Jurkat, Clone E6-1 (cell line): ENCODE measurements around the gene KCNT1.

ENCODE experiments used
- DNase-seq: peaks from one replicate; pipeline ENCODE4 v3.0.0-alpha.2; 2011; ENCODE audit warnings: low read depth, low spot score
- H3K4me3 ChIP-seq: 2 replicates; pipeline ENCODE4 v1.5.1; 2011; ENCODE audit warnings: mild to moderate bottlenecking, low read length, control low read depth, moderate library complexity

The KCNT1 gene

GRCh38 chr9:135821116-135821515 is 119.1 kb downstream of the KCNT1 start:
- no peak for DNase-seq
- H3K4me3 ChIP-seq, result no peak overlapping the region

GRCh38 chr9:135821733-135822373 is 119.9 kb downstream of the KCNT1 start:
- H3K4me3 ChIP-seq, result no peak overlapping the region
- no peak for DNase-seq

GRCh38 chr9:135822374-135822755 is 120.4 kb downstream of the KCNT1 start:
- no peak for DNase-seq
- no peak overlapping the region for H3K4me3 ChIP-seq

- H3K4me3 ChIP-seq, result no peak overlapping the region
- DNase-seq, result no peak
Observed at GRCh38 chr9:135823036-135823435, 121.1 kb downstream of the KCNT1 start.

GRCh38 chr9:135825435-135826187 is 123.6 kb downstream of the KCNT1 start:
- H3K4me3 ChIP-seq, result no peak overlapping the region
- no peak for DNase-seq

- no peak overlapping the region for H3K4me3 ChIP-seq
- DNase-seq, result no peak
Observed at GRCh38 chr9:135826188-135826545, 124.2 kb downstream of the KCNT1 start.

- no peak for DNase-seq
- H3K4me3 ChIP-seq, result no peak overlapping the region
Observed at GRCh38 chr9:135827301-135827700, 125.3 kb downstream of the KCNT1 start.

GRCh38 chr9:135827866-135828580 is 126.0 kb downstream of the KCNT1 start:
- DNase-seq, result no peak

GRCh38 chr9:135828656-135829055 is 126.7 kb downstream of the KCNT1 start:
- DNase-seq, result no peak
- no peak overlapping the region for H3K4me3 ChIP-seq

More at GRCh38 chr9:135827866-135828580, 126.0 kb downstream of the KCNT1 start:
- H3K4me3 ChIP-seq, result no peak overlapping the region

GRCh38 chr9:135830496-135830895 is 128.5 kb downstream of the KCNT1 start:
- no peak overlapping the region for H3K4me3 ChIP-seq
- no peak for DNase-seq

- H3K4me3 ChIP-seq, result no peak overlapping the region
- DNase-seq, result no peak
Observed at GRCh38 chr9:135833864-135834263, 131.9 kb downstream of the KCNT1 start.

GRCh38 chr9:135835131-135835530 is 133.1 kb downstream of the KCNT1 start:
- no peak overlapping the region for H3K4me3 ChIP-seq
- DNase-seq, result no peak

GRCh38 chr9:135839516-135839915 is 137.5 kb downstream of the KCNT1 start:
- DNase-seq, result no peak
- no peak overlapping the region for H3K4me3 ChIP-seq

- no peak for DNase-seq
- no peak overlapping the region for H3K4me3 ChIP-seq
Observed at GRCh38 chr9:135840107-135840506, 138.1 kb downstream of the KCNT1 start.

- DNase-seq, result no peak
- no peak overlapping the region for H3K4me3 ChIP-seq
Observed at GRCh38 chr9:135840539-135840938, 138.6 kb downstream of the KCNT1 start.
